ENCODE results near the gene SIX1. TPM values are rescaled to one million over a fixed set of nuclear protein-coding genes. Genes with fewer than 3 reads are reported as not detected.

The SIX1 gene
- total RNA-seq, 1 donor from 2014 or later, result 0.20 TPM

DNA sequence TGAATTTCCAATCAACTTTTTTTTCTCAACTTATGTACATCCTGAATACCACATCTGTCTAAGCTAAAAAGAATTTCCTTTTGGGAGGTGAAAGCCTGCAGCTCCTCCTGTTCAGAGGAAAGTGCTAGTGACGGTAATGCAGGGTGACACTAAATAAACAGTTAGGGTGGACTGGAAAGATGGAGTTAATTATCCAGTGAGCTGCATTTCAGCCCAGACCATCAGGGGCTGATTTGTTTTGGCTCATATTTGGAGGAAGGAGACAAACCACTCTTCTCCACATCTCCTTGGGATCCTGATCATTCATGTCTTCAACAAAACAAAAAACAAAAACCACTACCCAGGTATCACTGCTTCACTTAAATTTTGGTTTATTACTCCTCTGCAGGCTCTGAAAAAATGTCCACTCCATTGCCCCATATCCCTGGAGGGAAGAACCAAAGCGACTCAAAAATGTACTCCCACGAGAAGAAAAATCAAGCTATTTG lies 5.1 kb upstream of the SIX1 start:
- Histone ChIP-seq H3K27ac (ENCODE audit: low read depth, low read length) (no peak overlapping the region), H2AFZ (ENCODE audit: low read depth, low read length) (no peak overlapping the region), H3K79me2 (ENCODE audit: insufficient read depth, low read length) (no peaks in the 10 kb centered on the region), H3K4me1 (ENCODE audit: insufficient read depth, low read length) (peaks cover 33% of the 10 kb centered on the region), H4K20me1 (ENCODE audit: insufficient read depth, low read length) (peaks cover 4% of the 10 kb centered on the region), H3K9ac (ENCODE audit: low read length) (no peak overlapping the region), H3K27me3 (ENCODE audit: insufficient read depth, low read length) (peaks cover 54% of the 10 kb centered on the region), H3K36me3 (ENCODE audit: insufficient read depth, low read length) (no peaks in the 10 kb centered on the region), H3K4me2 (ENCODE audit: low read length) (peak overlapping the region; percentile 64), H3K4me3 (ENCODE audit: insufficient read depth, low read depth, low read length) (no peak overlapping the region), H3K9me3 (ENCODE audit: insufficient read depth, low read depth, low read length) (no peaks in the 10 kb centered on the region)
- FAIRE-seq (peak; percentile 55), DNase-seq (ENCODE audit: low read depth) (no peak)
- H3K4me3 Mint-ChIP-seq (ENCODE audit: unreplicated experiment), result no peak overlapping the region
- H3K4me1 Mint-ChIP-seq (ENCODE audit: low read depth, unreplicated experiment), result peaks cover 6% of the 10 kb centered on the region
- H3K27ac Mint-ChIP-seq (ENCODE audit: unreplicated experiment), result no peak overlapping the region
- peaks cover 4% of the 10 kb centered on the region for H3K36me3 Mint-ChIP-seq (ENCODE audit: low read depth, unreplicated experiment)
- TF ChIP-seq, protein P1, sequence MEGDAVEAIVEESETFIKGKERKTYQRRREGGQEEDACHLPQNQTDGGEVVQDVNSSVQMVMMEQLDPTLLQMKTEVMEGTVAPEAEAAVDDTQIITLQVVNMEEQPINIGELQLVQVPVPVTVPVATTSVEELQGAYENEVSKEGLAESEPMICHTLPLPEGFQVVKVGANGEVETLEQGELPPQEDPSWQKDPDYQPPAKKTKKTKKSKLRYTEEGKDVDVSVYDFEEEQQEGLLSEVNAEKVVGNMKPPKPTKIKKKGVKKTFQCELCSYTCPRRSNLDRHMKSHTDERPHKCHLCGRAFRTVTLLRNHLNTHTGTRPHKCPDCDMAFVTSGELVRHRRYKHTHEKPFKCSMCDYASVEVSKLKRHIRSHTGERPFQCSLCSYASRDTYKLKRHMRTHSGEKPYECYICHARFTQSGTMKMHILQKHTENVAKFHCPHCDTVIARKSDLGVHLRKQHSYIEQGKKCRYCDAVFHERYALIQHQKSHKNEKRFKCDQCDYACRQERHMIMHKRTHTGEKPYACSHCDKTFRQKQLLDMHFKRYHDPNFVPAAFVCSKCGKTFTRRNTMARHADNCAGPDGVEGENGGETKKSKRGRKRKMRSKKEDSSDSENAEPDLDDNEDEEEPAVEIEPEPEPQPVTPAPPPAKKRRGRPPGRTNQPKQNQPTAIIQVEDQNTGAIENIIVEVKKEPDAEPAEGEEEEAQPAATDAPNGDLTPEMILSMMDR (IDR thresholded peaks at IDR 0.05; ENCODE audit: insufficient read depth, low read depth, low read length), result no peak
- no peak for TF ChIP-seq EZH2 (IDR thresholded peaks at IDR 0.05; ENCODE audit: insufficient read depth, low read length)
- H3K27me3 Mint-ChIP-seq (ENCODE audit: low read depth, unreplicated experiment), result peaks cover 80% of the 10 kb centered on the region
- H3K9me3 Mint-ChIP-seq (ENCODE audit: unreplicated experiment), result no peaks in the 10 kb centered on the region

DNA sequence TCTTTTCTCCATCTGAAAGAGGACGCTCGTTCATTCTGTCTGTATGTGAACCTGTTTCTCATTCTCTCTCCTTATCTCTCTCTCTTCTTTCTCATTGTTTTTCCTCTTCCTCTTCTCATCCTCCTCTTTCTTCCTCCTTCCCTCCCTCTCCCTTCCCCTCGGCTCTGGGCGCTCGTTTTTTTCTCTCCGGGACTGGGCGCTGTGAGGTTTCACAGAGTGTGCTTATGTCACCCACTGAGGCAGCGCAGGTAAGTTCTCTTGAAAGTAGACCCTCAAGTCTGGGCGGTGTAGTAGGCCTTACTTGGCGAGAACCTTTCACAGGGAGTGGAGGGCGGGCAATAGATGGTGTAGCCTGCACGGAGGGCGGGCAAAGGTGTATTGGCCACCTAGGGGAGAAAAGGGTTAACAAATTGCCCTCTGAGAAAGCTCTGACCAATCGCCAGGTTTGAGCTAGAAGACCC lies 4.5 kb upstream of the SIX1 start:
- FAIRE-seq (no peak), DNase-seq (ENCODE audit: low read depth) (no peak)
- Histone ChIP-seq H3K4me2 (ENCODE audit: low read length) (peak overlapping the region; percentile 64), H3K27me3 (ENCODE audit: insufficient read depth, low read length) (peaks cover 54% of the 10 kb centered on the region), H3K27ac (ENCODE audit: low read depth, low read length) (no peak overlapping the region), H3K36me3 (ENCODE audit: insufficient read depth, low read length) (no peaks in the 10 kb centered on the region), H3K79me2 (ENCODE audit: insufficient read depth, low read length) (peaks cover 4% of the 10 kb centered on the region), H3K4me1 (ENCODE audit: insufficient read depth, low read length) (peaks cover 33% of the 10 kb centered on the region), H3K9me3 (ENCODE audit: insufficient read depth, low read depth, low read length) (no peaks in the 10 kb centered on the region), H2AFZ (ENCODE audit: low read depth, low read length) (peak overlapping the region; percentile 43), H3K9ac (ENCODE audit: low read length) (no peak overlapping the region), H4K20me1 (ENCODE audit: insufficient read depth, low read length) (peaks cover 4% of the 10 kb centered on the region), H3K4me3 (ENCODE audit: insufficient read depth, low read depth, low read length) (no peak overlapping the region)
- peaks cover 4% of the 10 kb centered on the region for H3K36me3 Mint-ChIP-seq (ENCODE audit: low read depth, unreplicated experiment)
- H3K27ac Mint-ChIP-seq (ENCODE audit: unreplicated experiment), result peak overlapping the region; percentile 77
- no peak for TF ChIP-seq EZH2 (IDR thresholded peaks at IDR 0.05; ENCODE audit: insufficient read depth, low read length)
- TF ChIP-seq, protein P1 (IDR thresholded peaks at IDR 0.05; ENCODE audit: insufficient read depth, low read depth, low read length), result no peak
- H3K9me3 Mint-ChIP-seq (ENCODE audit: unreplicated experiment), result no peaks in the 10 kb centered on the region
- H3K4me3 Mint-ChIP-seq (ENCODE audit: unreplicated experiment), result peak overlapping the region; percentile 8
- H3K4me1 Mint-ChIP-seq (ENCODE audit: low read depth, unreplicated experiment), result peaks cover 6% of the 10 kb centered on the region
- peaks cover 74% of the 10 kb centered on the region for H3K27me3 Mint-ChIP-seq (ENCODE audit: low read depth, unreplicated experiment)

All from astrocyte (in vitro differentiated cells and primary cell).